ENCODE measurements around the gene DAB2.

- TF ChIP-seq CTCF (tag by site-specific recombination; IDR thresholded peaks at IDR 0.05) (peak; percentile 64), ZNF558 (tag by site-specific recombination; IDR thresholded peaks at IDR 0.05) (no peak)
- TF ChIP-seq, protein P1, sequence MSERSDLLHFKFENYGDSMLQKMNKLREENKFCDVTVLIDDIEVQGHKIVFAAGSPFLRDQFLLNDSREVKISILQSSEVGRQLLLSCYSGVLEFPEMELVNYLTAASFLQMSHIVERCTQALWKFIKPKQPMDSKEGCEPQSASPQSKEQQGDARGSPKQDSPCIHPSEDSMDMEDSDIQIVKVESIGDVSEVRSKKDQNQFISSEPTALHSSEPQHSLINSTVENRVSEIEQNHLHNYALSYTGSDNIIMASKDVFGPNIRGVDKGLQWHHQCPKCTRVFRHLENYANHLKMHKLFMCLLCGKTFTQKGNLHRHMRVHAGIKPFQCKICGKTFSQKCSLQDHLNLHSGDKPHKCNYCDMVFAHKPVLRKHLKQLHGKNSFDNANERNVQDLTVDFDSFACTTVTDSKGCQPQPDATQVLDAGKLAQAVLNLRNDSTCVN (tag by site-specific recombination; optimal IDR thresholded peaks at IDR 0.05): no peak
- TF ChIP-seq, protein P2, sequence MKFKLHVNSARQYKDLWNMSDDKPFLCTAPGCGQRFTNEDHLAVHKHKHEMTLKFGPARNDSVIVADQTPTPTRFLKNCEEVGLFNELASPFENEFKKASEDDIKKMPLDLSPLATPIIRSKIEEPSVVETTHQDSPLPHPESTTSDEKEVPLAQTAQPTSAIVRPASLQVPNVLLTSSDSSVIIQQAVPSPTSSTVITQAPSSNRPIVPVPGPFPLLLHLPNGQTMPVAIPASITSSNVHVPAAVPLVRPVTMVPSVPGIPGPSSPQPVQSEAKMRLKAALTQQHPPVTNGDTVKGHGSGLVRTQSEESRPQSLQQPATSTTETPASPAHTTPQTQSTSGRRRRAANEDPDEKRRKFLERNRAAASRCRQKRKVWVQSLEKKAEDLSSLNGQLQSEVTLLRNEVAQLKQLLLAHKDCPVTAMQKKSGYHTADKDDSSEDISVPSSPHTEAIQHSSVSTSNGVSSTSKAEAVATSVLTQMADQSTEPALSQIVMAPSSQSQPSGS (tag by site-specific recombination; IDR thresholded peaks at IDR 0.05; ENCODE audit: low read depth): no peak
Measured at GRCh38 chr5:39376293-39376714, 48.5 kb downstream of the DAB2 start.

Data from HEK293 (cell line).